GM12891 (cell line): ENCODE results near the gene RRBP1.

Source experiments
- POLR2A ChIP-seq: IDR thresholded peaks from 2 replicates; pipeline ENCODE4 v1.6.1; 2011; ENCODE audit warnings: low read depth, low read length, control low read depth
- POLR2AphosphoS5 ChIP-seq: IDR thresholded peaks from 2 replicates; pipeline ENCODE4 v1.6.1; 2011; ENCODE audit warnings: low read depth, low read length, control low read depth
- TAF1 ChIP-seq: IDR thresholded peaks from 2 replicates; pipeline ENCODE4 v1.6.1; 2011; ENCODE audit warnings: low read depth, low read length, control low read depth

GRCh38 chr20:17661121-17661744 is 20.8 kb downstream of the RRBP1 start:
- TF ChIP-seq POLR2AphosphoS5: no peak
- no peak for TF ChIP-seq POLR2A
- TF ChIP-seq TAF1: no peak
